Measurements from ENCODE around the gene FATE1. TPM values are rescaled to one million over a fixed set of nuclear protein-coding genes. Genes with fewer than 3 reads are reported as not detected.

FATE1 gene
- total RNA-seq, 1 donor from 2014 or later, result not detected

DNA sequence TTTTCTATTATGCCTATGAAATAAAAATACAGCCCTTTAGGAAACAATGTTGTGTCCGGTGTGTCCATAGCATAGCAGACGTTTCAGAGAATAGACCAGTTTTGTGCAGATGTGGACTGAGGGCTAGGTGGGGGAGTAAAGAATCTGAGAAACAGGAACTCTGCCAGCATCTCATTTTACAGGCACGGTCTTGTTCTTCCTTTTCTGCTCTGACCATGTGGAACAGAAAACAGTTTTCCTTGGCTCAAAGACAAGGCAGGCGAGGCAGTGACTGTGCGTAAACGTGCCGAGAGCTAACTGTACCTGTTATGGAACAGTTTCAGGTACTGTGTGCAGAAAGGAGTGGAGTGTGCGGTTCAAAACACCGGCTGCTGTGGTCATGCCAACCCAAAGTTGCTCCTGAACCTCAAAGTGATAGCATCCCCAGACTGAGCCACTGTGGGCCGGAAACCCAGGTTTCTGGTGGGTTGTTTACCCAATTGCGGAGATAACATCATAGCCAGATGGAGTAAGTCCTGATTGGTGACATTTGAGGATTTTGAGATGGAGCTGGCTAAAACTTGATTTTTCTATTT lies 38.9 kb downstream of the FATE1 start:
- Histone ChIP-seq H3K27me3 (ENCODE audit: control insufficient read depth, insufficient read depth, low read length) (peaks cover 2% of the 10 kb centered on the region), H3K4me3 (ENCODE audit: low read depth, low read length) (no peak overlapping the region), H3K36me3 (ENCODE audit: control insufficient read depth, insufficient read depth, low read length) (no peaks in the 10 kb centered on the region)
- TF ChIP-seq, protein P1, sequence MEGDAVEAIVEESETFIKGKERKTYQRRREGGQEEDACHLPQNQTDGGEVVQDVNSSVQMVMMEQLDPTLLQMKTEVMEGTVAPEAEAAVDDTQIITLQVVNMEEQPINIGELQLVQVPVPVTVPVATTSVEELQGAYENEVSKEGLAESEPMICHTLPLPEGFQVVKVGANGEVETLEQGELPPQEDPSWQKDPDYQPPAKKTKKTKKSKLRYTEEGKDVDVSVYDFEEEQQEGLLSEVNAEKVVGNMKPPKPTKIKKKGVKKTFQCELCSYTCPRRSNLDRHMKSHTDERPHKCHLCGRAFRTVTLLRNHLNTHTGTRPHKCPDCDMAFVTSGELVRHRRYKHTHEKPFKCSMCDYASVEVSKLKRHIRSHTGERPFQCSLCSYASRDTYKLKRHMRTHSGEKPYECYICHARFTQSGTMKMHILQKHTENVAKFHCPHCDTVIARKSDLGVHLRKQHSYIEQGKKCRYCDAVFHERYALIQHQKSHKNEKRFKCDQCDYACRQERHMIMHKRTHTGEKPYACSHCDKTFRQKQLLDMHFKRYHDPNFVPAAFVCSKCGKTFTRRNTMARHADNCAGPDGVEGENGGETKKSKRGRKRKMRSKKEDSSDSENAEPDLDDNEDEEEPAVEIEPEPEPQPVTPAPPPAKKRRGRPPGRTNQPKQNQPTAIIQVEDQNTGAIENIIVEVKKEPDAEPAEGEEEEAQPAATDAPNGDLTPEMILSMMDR (IDR thresholded peaks at IDR 0.05; ENCODE audit: insufficient read depth, low read length, poor library complexity, severe bottlenecking), result no peak
- no peak for DNase-seq (ENCODE audit: low read depth)

DNA sequence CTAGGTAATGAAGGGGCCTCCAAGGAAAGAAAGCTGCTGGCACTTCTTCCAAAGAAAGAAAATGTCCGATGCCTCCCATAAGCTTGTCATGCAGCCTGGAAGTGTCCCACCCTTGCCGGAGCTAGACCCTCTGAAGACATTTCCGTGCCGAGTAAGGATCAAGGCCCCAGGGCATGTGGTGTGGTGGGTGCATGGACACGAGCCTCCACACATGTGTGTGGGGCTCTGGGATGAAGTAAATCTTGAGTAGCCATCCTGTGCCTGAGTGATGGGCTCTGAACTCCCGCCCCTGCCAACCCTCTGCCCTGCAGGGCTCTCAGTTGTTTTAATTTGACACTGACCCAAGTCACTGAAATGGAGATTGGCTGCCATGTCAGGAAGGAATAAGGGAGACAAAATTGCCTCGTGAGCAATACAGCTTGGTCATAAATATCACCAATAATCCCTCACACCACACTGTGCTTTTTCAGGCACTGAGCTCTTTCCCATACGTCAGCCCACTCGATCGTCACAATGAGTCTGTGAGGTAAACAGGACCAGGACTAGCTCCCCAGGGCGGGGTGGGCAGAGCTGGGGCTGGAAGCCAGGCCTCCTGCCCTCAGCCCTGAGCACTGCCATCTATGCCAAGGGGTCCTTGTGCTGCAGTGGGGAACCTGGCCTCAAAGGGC lies 43.3 kb downstream of the FATE1 start:
- TF ChIP-seq, protein P1 (IDR thresholded peaks at IDR 0.05; ENCODE audit: insufficient read depth, low read length, poor library complexity, severe bottlenecking), result no peak
- DNase-seq (ENCODE audit: low read depth), result no peak
- H3K27me3 ChIP-seq (ENCODE audit: control insufficient read depth, insufficient read depth, low read length), result peaks cover 2% of the 10 kb centered on the region
- H3K4me3 ChIP-seq (ENCODE audit: low read depth, low read length), result no peak overlapping the region
- no peaks in the 10 kb centered on the region for H3K36me3 ChIP-seq (ENCODE audit: control insufficient read depth, insufficient read depth, low read length)

DNA sequence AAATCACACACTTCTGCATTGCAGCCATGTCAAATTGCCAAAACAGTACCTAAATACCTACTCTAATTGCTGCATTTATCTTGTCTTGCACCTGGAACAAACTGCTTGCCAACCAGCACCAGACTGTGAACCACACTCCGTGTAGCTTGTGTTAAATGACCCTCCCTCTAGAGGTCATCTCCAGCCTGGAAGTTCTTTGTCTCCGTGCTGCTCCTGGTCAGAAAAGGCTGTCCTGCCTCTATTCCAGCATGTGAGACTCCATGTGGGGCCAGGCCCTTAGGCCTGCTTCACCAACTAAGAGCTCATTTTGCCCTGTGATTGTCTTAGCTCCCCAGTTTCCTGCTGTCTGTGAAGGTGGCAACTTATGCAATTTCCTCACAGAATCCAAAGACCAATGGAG lies 47.0 kb downstream of the FATE1 start:
- no peak for DNase-seq (ENCODE audit: low read depth)
- TF ChIP-seq, protein P1 (IDR thresholded peaks at IDR 0.05; ENCODE audit: insufficient read depth, low read length, poor library complexity, severe bottlenecking), result no peak
- no peaks in the 10 kb centered on the region for H3K27me3 ChIP-seq (ENCODE audit: control insufficient read depth, insufficient read depth, low read length)
- H3K36me3 ChIP-seq (ENCODE audit: control insufficient read depth, insufficient read depth, low read length), result no peaks in the 10 kb centered on the region
- no peak overlapping the region for H3K4me3 ChIP-seq (ENCODE audit: low read depth, low read length)

DNA sequence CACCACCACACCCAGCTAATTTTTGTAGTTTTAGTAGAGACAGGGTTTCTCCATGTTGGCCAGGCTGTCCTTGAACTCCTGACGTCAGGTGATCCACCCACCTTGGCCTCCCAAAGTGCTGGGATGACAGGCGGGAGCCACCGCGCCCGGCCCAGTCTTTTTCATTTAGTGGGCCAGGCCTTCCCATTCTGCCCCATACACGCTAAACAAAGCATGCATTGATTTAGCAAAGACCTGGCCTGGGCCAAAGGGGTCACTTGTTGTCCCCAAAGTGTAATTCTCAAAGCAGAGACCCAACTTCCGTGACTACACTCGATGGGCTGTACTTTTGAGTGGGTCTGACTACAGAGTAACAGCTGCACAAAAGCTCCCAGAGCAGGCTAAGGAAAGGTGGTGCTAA lies 47.9 kb downstream of the FATE1 start:
- Histone ChIP-seq H3K36me3 (ENCODE audit: control insufficient read depth, insufficient read depth, low read length) (no peaks in the 10 kb centered on the region), H3K27me3 (ENCODE audit: control insufficient read depth, insufficient read depth, low read length) (no peaks in the 10 kb centered on the region), H3K4me3 (ENCODE audit: low read depth, low read length) (no peak overlapping the region)
- TF ChIP-seq, protein P1 (IDR thresholded peaks at IDR 0.05; ENCODE audit: insufficient read depth, low read length, poor library complexity, severe bottlenecking), result no peak
- DNase-seq (ENCODE audit: low read depth), result no peak

DNA sequence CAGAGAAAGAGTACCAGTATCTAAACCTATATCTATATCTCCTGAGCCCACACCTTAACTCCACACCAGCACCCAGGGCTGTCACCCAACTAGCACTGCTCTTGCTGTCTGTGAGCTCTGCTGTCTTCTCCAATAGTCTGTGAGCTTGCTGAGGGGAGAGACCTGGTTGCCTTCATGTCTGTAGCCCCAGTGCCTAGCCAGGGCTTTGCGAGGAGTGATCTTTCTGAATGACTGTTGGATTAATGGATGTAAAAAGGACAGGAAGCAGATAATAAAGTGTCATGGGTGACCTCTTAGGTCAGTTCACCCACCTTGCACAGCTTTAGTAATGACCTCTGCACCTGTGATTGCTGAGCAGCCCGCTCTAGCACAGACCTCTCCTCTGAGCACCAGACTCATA lies 49.2 kb downstream of the FATE1 start:
- no peaks in the 10 kb centered on the region for H3K36me3 ChIP-seq (ENCODE audit: control insufficient read depth, insufficient read depth, low read length)
- DNase-seq (ENCODE audit: low read depth), result no peak
- no peaks in the 10 kb centered on the region for H3K27me3 ChIP-seq (ENCODE audit: control insufficient read depth, insufficient read depth, low read length)
- TF ChIP-seq, protein P1 (IDR thresholded peaks at IDR 0.05; ENCODE audit: insufficient read depth, low read length, poor library complexity, severe bottlenecking), result no peak
- H3K4me3 ChIP-seq (ENCODE audit: low read depth, low read length), result no peak overlapping the region

DNA sequence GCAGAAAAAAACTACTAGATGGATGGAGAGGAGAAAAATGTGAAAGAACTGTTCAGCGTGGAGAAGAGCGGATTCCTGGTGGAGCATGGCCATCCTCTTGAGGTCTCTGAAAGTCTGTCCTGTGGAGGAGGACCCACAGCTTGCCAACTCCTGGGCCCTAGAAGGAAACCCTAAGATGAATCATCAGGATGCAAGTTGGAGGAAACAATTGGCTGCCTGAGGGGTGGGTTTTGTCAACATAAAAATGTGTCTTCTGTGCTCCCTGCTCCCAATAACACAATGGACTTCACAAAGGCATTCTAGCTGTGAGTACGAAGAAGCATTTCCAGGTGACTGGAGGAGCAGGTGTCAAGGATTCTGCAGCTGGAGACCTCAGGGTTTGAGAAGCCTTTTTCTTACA lies 55.9 kb downstream of the FATE1 start:
- no peaks in the 10 kb centered on the region for H3K27me3 ChIP-seq (ENCODE audit: control insufficient read depth, insufficient read depth, low read length)
- no peak for DNase-seq (ENCODE audit: low read depth)
- no peaks in the 10 kb centered on the region for H3K36me3 ChIP-seq (ENCODE audit: control insufficient read depth, insufficient read depth, low read length)
- TF ChIP-seq, protein P1 (IDR thresholded peaks at IDR 0.05; ENCODE audit: insufficient read depth, low read length, poor library complexity, severe bottlenecking), result no peak
- no peak overlapping the region for H3K4me3 ChIP-seq (ENCODE audit: low read depth, low read length)

Measured in kidney epithelial cell (primary cell).